ENCODE data around the gene SLC18B1. TPM values are rescaled to one million over a fixed set of nuclear protein-coding genes. Genes with fewer than 3 reads are reported as not detected.

The SLC18B1 gene
- polyA plus RNA-seq, 1 donor (not counting 4 experiments of a cell fraction or from before 2014, with no cell fraction given): 23.1 TPM

DNA sequence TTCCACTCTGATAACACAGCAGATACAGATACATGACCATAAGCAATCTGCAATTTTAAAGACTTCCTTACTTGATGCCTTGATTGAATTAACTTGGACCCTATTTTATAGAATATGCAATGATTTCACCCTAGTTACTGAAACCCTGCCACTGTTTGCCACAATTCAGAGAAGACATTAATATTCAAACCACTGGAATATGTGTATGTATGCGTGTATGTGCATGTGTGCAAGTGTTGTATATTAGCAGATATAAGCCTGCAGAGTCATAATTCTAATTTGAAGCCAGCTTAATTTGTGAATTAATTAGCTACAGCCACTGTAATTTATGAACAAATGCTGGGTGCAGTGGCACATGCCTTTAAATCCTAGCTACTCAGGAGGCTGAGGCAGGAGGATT lies 50.0 kb downstream of the SLC18B1 start:
- no peaks in the 10 kb centered on the region for H4K20me1 ChIP-seq (ENCODE audit: control insufficient read depth, extremely low read depth, insufficient read depth, low read length)
- peaks cover 3% of the 10 kb centered on the region for H3K4me1 ChIP-seq (ENCODE audit: control insufficient read depth, extremely low read depth, insufficient read depth, low read length)
- no peak overlapping the region for H3K27ac ChIP-seq (ENCODE audit: control insufficient read depth, insufficient read depth, low read length)
- no peaks in the 10 kb centered on the region for H3K27me3 ChIP-seq (ENCODE audit: control insufficient read depth, extremely low read depth, insufficient read depth, low read length)
- H3K9me1 ChIP-seq (ENCODE audit: control insufficient read depth, extremely low read depth, insufficient read depth, low read length): no peaks in the 10 kb centered on the region
- FAIRE-seq (no peak), DNase-seq (ENCODE audit: low read depth, low spot score) (no peak)
- H2AFZ ChIP-seq (ENCODE audit: control insufficient read depth, low read length): no peak overlapping the region
- no peaks in the 10 kb centered on the region for H3K79me2 ChIP-seq (ENCODE audit: control insufficient read depth, insufficient read depth, low read length)
- H3K4me3 ChIP-seq (ENCODE audit: control insufficient read depth in 2 of 3, extremely low read depth in 1 of 3, insufficient read depth in 2 of 3, low read depth in 1 of 3, low read length in 3 of 3): no peak overlapping the region
- H3K9ac ChIP-seq (ENCODE audit: control insufficient read depth, extremely low read depth, insufficient read depth, low read length): no peak overlapping the region
- no peaks in the 10 kb centered on the region for H3K36me3 ChIP-seq (ENCODE audit: control insufficient read depth in 2 of 2, extremely low read depth in 1 of 2, insufficient read depth in 2 of 2, low read length in 2 of 2)
- dilution Hi-C loops (cut with MboI; ENCODE audit: extremely low pct_ligation_motif_present, low sequenced_read_pairs): no loop called here
- H3K9me3 ChIP-seq (ENCODE audit: control insufficient read depth, low read depth, low read length): no peaks in the 10 kb centered on the region
- TF ChIP-seq CTCF (optimal IDR thresholded peaks at IDR 0.05 in 1 of 3, IDR thresholded peaks at IDR 0.05 in 1 of 3, conservative IDR thresholded peaks at IDR 0.05 in 1 of 3; ENCODE audit: extremely low read depth in 1 of 3, insufficient read depth in 2 of 3, low read length in 3 of 3): no peak
- TF ChIP-seq EZH2 (IDR thresholded peaks at IDR 0.05; ENCODE audit: low read length): no peak
- H3K4me2 ChIP-seq (ENCODE audit: control insufficient read depth, extremely low read depth, insufficient read depth, low read depth, low read length): no peak overlapping the region

- dilution Hi-C loops (cut with MboI; ENCODE audit: extremely low pct_ligation_motif_present, low sequenced_read_pairs): no loop called here
- Histone ChIP-seq H3K79me2 (ENCODE audit: control insufficient read depth, insufficient read depth, low read length) (no peaks in the 10 kb centered on the region), H3K27ac (ENCODE audit: control insufficient read depth, insufficient read depth, low read length) (no peak overlapping the region), H3K9me3 (ENCODE audit: control insufficient read depth, low read depth, low read length) (no peaks in the 10 kb centered on the region), H3K4me3 (ENCODE audit: control insufficient read depth in 2 of 3, extremely low read depth in 1 of 3, insufficient read depth in 2 of 3, low read depth in 1 of 3, low read length in 3 of 3) (no peak overlapping the region), H4K20me1 (ENCODE audit: control insufficient read depth, extremely low read depth, insufficient read depth, low read length) (no peaks in the 10 kb centered on the region), H3K4me1 (ENCODE audit: control insufficient read depth, extremely low read depth, insufficient read depth, low read length) (no peaks in the 10 kb centered on the region), H3K4me2 (ENCODE audit: control insufficient read depth, extremely low read depth, insufficient read depth, low read depth, low read length) (no peak overlapping the region), H3K27me3 (ENCODE audit: control insufficient read depth, extremely low read depth, insufficient read depth, low read length) (no peaks in the 10 kb centered on the region), H3K9ac (ENCODE audit: control insufficient read depth, extremely low read depth, insufficient read depth, low read length) (no peak overlapping the region), H3K36me3 (ENCODE audit: control insufficient read depth in 2 of 2, extremely low read depth in 1 of 2, insufficient read depth in 2 of 2, low read length in 2 of 2) (no peaks in the 10 kb centered on the region), H3K9me1 (ENCODE audit: control insufficient read depth, extremely low read depth, insufficient read depth, low read length) (no peaks in the 10 kb centered on the region), H2AFZ (ENCODE audit: control insufficient read depth, low read length) (no peak overlapping the region)
- DNase-seq (ENCODE audit: low read depth, low spot score) (no peak), FAIRE-seq (no peak)
- TF ChIP-seq EZH2 (IDR thresholded peaks at IDR 0.05; ENCODE audit: low read length): no peak
Measured at GRCh38 chr6:132746048-132746447, 52.4 kb downstream of the SLC18B1 start.

DNA sequence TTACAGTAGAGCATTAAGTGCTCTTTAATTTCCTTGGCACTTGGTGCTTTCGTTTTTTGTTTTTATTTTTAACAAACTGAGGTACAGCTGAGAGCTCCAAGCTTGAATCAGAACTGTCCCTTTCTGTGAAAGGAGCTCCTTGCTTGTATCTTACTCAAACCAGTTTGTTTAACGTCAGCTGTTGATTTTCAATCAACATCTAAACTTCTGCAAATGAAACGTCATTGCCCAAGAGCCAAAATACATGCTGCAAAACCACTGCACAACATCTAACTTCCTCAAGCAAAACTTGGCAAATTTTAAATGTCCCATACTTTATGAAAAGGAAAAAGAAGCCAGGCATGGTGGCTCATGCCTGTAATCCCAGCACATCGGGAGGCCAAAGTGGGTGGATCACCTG lies 55.9 kb downstream of the SLC18B1 start:
- Histone ChIP-seq H3K27me3 (ENCODE audit: control insufficient read depth, extremely low read depth, insufficient read depth, low read length) (no peaks in the 10 kb centered on the region), H3K9me3 (ENCODE audit: control insufficient read depth, low read depth, low read length) (no peaks in the 10 kb centered on the region), H3K9me1 (ENCODE audit: control insufficient read depth, extremely low read depth, insufficient read depth, low read length) (no peaks in the 10 kb centered on the region), H3K4me3 (ENCODE audit: control insufficient read depth in 2 of 3, extremely low read depth in 1 of 3, insufficient read depth in 2 of 3, low read depth in 1 of 3, low read length in 3 of 3) (no peak overlapping the region), H3K9ac (ENCODE audit: control insufficient read depth, extremely low read depth, insufficient read depth, low read length) (no peak overlapping the region), H2AFZ (ENCODE audit: control insufficient read depth, low read length) (no peak overlapping the region), H3K79me2 (ENCODE audit: control insufficient read depth, insufficient read depth, low read length) (no peaks in the 10 kb centered on the region), H3K4me2 (ENCODE audit: control insufficient read depth, extremely low read depth, insufficient read depth, low read depth, low read length) (no peak overlapping the region), H3K27ac (ENCODE audit: control insufficient read depth, insufficient read depth, low read length) (no peak overlapping the region), H3K4me1 (ENCODE audit: control insufficient read depth, extremely low read depth, insufficient read depth, low read length) (no peaks in the 10 kb centered on the region), H3K36me3 (ENCODE audit: control insufficient read depth in 2 of 2, extremely low read depth in 1 of 2, insufficient read depth in 2 of 2, low read length in 2 of 2) (no peaks in the 10 kb centered on the region), H4K20me1 (ENCODE audit: control insufficient read depth, extremely low read depth, insufficient read depth, low read length) (no peaks in the 10 kb centered on the region)
- dilution Hi-C loops (cut with MboI; ENCODE audit: extremely low pct_ligation_motif_present, low sequenced_read_pairs): no loop called here
- TF ChIP-seq CTCF (optimal IDR thresholded peaks at IDR 0.05 in 1 of 3, IDR thresholded peaks at IDR 0.05 in 1 of 3, conservative IDR thresholded peaks at IDR 0.05 in 1 of 3; ENCODE audit: extremely low read depth in 1 of 3, insufficient read depth in 2 of 3, low read length in 3 of 3) (no peak), EZH2 (IDR thresholded peaks at IDR 0.05; ENCODE audit: low read length) (no peak)
- DNase-seq (ENCODE audit: low read depth, low spot score) (no peak), FAIRE-seq (no peak)
